HG03066 (cell line): ENCODE measurements around the gene HAGHL.
A peak's percentile ranks its signal among the peaks of the same experiment; 100 is the strongest.

ENCODE experiments used
- ATAC-seq: cut with Tn5 transposase; IDR thresholded peaks from one replicate; pipeline ENCODE4 v1.9.1; 2021; ENCODE audit warnings: low read depth; ENCODE audit not compliant: unreplicated experiment

Gene HAGHL

DNA sequence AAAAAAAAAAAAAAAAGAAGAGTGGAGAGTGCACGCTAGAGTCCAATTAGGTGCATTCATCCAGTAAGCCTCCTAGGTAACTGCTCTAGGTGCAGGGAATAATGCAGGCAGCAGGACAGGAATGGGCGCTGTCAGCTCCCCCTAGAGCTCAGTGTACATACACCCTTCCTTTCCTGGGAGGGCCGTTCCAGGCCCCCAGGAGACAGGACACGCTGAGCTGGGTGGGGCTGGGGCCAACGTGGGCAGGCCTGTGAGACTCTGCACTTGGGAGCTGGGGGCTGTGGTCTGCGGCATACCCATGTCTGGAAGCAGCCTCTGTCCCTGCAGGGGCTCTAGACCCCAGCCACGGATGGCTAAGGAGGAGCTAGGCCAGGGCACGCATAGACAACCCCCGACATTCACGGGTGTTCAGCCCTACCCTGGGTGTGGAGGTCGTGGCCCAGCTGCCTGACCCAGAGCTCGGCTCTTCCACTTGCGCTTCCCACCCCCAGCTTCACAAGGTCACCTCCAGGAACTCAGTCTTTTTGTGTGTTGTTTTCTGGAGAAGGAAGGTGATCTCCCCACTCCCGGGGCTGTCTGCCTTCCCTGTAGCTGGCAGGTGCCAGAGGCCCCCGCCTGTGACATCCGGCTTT is 7.0 kb upstream of the HAGHL start:
- no peak for ATAC-seq

- peak; percentile 33 for ATAC-seq
These were observed 6.4 kb upstream of the HAGHL start for GRCh38 chr16:720447-720989.

GRCh38 chr16:720990-721764 is 5.7 kb upstream of the HAGHL start, which contains the start of gene ANTKMT:
Gene ANTKMT, plus strand, starts transcription at chr16:721146. Its CDS starts 129 bp downstream, at chr16:721275.
- peak; percentile 70 for ATAC-seq

- no peak for ATAC-seq
These were observed 5.0 kb upstream of the HAGHL start for GRCh38 chr16:721765-722540.

GRCh38 chr16:722835-723633 is 3.9 kb upstream of the HAGHL start:
- ATAC-seq, result no peak

- no peak for ATAC-seq
These were observed 3.2 kb upstream of the HAGHL start for GRCh38 chr16:723695-724094.

- no peak for ATAC-seq
These were observed 2.5 kb upstream of the HAGHL start for GRCh38 chr16:724188-725040.

- ATAC-seq, result no peak
These were observed 1.9 kb upstream of the HAGHL start for GRCh38 chr16:725041-725376.

GRCh38 chr16:725463-726187 is 1.3 kb upstream of the HAGHL start:
- no peak for ATAC-seq

- no peak for ATAC-seq
These were observed 793 bp upstream of the HAGHL start for GRCh38 chr16:726188-726437.

DNA sequence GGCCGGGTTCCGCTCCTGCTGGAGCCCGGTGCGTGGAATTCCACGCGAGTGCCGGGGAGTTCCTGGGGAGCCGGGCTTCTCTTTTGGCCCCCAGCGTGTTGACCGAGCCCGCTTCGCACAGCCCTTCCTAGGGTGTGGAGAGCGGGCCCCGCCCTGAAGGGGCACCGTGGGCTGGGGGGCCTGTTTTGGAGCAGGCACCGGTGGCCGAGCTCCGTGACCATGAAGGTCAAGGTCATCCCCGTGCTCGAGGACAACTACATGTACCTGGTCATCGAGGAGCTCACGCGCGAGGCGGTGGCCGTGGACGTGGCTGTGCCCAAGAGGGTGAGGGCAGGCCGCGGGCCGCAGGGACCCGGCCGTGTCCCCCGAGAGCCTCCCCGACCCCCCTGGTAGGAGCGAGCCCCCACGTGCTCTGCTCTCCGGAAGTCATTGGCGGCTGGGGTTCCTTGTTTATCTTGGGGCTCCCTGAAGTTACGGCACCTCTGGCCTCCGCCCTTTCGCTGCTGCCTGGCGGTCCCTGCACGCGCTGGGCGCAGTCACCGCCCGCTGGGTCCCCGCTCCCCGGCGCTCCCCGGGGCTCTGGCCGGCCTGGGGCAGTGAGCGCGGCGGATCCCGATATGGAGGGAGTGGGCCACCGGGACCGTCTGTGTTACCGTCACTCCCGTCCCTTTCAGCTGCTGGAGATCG is 528 bp downstream of the HAGHL start:
- peak; percentile 5 for ATAC-seq

DNA sequence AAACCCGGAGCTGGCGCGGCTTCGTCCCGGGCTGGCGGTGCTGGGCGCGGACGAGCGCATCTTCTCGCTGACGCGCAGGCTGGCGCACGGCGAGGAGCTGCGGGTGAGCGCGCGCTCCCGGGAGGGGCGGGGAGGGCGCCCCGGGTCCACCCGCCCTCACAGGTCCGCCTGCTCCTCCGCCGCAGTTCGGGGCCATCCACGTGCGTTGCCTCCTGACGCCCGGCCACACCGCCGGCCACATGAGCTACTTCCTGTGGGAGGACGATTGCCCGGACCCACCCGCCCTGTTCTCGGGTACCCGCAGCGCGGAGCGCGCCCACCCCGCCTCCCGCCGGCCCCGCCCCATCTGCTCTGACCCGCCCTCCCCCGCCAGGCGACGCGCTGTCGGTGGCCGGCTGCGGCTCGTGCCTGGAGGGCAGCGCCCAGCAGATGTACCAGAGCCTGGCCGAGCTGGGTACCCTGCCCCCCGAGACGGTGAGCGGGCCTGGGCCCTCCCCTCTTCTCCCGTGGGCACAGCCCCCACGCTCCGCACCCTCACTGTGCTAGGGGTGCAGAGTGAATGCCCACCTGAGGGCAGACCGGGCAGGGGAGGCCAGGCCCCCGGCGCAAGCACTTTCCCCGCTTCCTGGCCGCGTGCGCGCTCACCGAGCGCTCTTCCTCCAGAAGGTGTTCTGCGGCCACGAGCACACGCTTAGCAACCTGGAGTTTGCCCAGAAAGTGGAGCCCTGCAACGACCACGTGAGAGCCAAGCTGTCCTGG is 1.4 kb downstream of the HAGHL start:
- ATAC-seq, result peak; percentile 41

GRCh38 chr16:728890-729744 is 2.2 kb downstream of the HAGHL start:
- ATAC-seq, result no peak

- ATAC-seq, result no peak
These were observed 3.1 kb downstream of the HAGHL start for GRCh38 chr16:729768-730665.

GRCh38 chr16:730666-731509 is 4.0 kb downstream of the HAGHL start:
- no peak for ATAC-seq
